Peyer's patch (tissue), 4 donors: ENCODE measurements around the gene ZBTB12. TPM values are rescaled to one million over a fixed set of nuclear protein-coding genes. Genes with fewer than 3 reads are reported as not detected.
A peak's percentile ranks its signal among the peaks of the same experiment; 100 is the strongest.

Experiments
- DNase-seq, 3 donors: peaks; one replicate each; pipeline ENCODE4 v3.0.0-alpha.2; 2017 to 2019
- H3K27ac ChIP-seq, 4 donors: fragments of 200-600 bp; sonication (generic); one replicate each; pipeline ENCODE4 v1.5.1; 2016 to 2019
- H3K27me3 ChIP-seq, 2 donors: fragments of 200-600 bp; sonication (generic); one replicate each; pipeline ENCODE4 v1.5.1; 2019
- H3K36me3 ChIP-seq, 3 donors: fragments of 200-600 bp; sonication (generic); one replicate each; pipeline ENCODE4 v1.5.1; 2016 to 2019
- H3K4me1 ChIP-seq, 4 donors: fragments of 200-600 bp; sonication (generic); one replicate each; pipeline ENCODE4 v1.5.1; 2016 to 2019
- H3K4me3 ChIP-seq, 4 donors: fragments of 200-600 bp; sonication (generic); 1 replicate in 3 of 4; 2 replicates in 1 of 4; pipeline ENCODE4 v1.5.1; 2016 to 2019; ENCODE audit warnings: mild to moderate bottlenecking in 1 of 4
- H3K9me3 ChIP-seq, 4 donors: fragments of 200-600 bp; sonication (generic); one replicate each; pipeline ENCODE4 v1.5.1; 2016 to 2019; ENCODE audit warnings: mild to moderate bottlenecking in 1 of 4
- CTCF ChIP-seq, 6 experiments: fragments of 450-650 bp in 4 of 6; fragments of 200-600 bp in 2 of 6; sonication (generic) in 1 of 6; IDR thresholded peaks; one replicate each; pipeline ENCODE4 v1.5.1; 2017 to 2019; ENCODE audit warnings: antibody characterized with exemption in 6 of 6, mild to moderate bottlenecking in 3 of 6, moderate library complexity in 1 of 6
- POLR2A ChIP-seq, 2 donors: fragments of 450-650 bp; IDR thresholded peaks; one replicate each; pipeline ENCODE4 v1.5.1; 2017; ENCODE audit warnings: antibody characterized with exemption in 2 of 2, mild to moderate bottlenecking in 2 of 2, moderate library complexity in 2 of 2
- total RNA-seq, 4 donors: library from RNA; depleted of rRNA; stranded (reverse); fragments of >200 nt; gene quantifications; one replicate each; pipeline ENCODE4 v1.1.0, GENCODE V29; 2016

Gene ZBTB12
- total RNA-seq, 4 donors from 2014 or later: 1.0 to 5.0 (median 1.9) TPM; not detected in 1

GRCh38 chr6:31875877-31876276 lies 26.0 kb downstream of the ZBTB12 start:
- Histone ChIP-seq H3K4me1 (peaks cover 0 to 33% (median 0%) of the 10 kb centered on the region in 4 donors), H3K27ac (peak overlapping the region in 1 of 4 donors; percentile 19), H3K36me3 (peaks cover 0 to 56% (median 0%) of the 10 kb centered on the region in 3 donors), H3K27me3 (no peaks in the 10 kb centered on the region), H3K9me3 (no peaks in the 10 kb centered on the region), H3K4me3 (no peak overlapping the region)
- no peak for TF ChIP-seq CTCF (IDR thresholded peaks at IDR 0.05)
- no peak for TF ChIP-seq POLR2A (IDR thresholded peaks at IDR 0.05)
- DNase-seq: no peak

DNA sequence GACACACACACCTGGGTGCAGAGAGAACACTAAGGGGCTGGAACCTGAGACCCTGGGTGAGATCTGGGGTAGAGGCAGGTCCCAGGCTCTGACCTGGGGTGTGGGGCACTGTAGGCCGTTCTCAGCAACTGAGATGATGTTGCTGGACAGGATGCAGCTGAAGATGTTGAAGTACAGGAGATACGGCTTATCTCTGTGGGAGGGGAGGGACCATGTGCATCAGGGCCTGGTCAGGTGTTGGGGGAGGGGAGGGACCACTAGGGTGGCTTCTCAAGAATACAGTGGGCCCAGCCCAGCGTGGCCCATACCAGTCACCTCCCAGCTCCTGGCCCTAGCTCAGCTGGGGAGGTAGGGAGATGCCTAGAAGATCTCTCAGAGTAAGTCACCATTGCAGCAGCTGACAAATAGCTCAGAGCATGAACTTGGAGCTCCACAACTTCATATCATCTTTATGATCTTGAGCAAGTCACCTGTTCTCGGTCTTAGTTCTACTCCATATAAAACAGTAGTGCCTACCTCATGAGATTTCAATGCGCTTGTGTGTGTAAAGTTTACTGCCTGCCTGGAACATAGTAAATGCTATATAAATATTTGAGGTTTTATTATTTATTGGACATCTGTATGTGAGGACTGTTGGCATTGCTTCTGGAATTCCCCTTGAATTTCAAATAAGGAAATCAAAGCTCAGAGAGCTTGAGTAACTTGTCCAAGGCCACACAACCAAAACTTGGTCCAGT lies 26.9 kb downstream of the ZBTB12 start:
- DNase-seq: peak in 1 of 3 donors; percentile 42
- no peaks in the 10 kb centered on the region for H3K27me3 ChIP-seq
- TF ChIP-seq CTCF (IDR thresholded peaks at IDR 0.05): no peak
- no peak for TF ChIP-seq POLR2A (IDR thresholded peaks at IDR 0.05)
- no peaks in the 10 kb centered on the region for H3K9me3 ChIP-seq
- H3K27ac ChIP-seq: peak overlapping the region in 2 of 4 donors; percentile 10 to 19
- peaks cover 0 to 33% (median 0%) of the 10 kb centered on the region in 4 donors for H3K4me1 ChIP-seq
- H3K36me3 ChIP-seq: peaks cover 0 to 49% (median 0%) of the 10 kb centered on the region in 3 donors
- H3K4me3 ChIP-seq: no peak overlapping the region

- Histone ChIP-seq H3K27me3 (no peaks in the 10 kb centered on the region), H3K4me1 (peaks cover 0 to 25% (median 0%) of the 10 kb centered on the region in 4 donors), H3K27ac (no peak overlapping the region), H3K9me3 (no peaks in the 10 kb centered on the region), H3K36me3 (peaks cover 0 to 46% (median 0%) of the 10 kb centered on the region in 3 donors), H3K4me3 (no peak overlapping the region)
- DNase-seq: no peak
- TF ChIP-seq CTCF (IDR thresholded peaks at IDR 0.05) (no peak), POLR2A (IDR thresholded peaks at IDR 0.05) (no peak)
Measured at GRCh38 chr6:31874084-31874670, 27.7 kb downstream of the ZBTB12 start.

DNA sequence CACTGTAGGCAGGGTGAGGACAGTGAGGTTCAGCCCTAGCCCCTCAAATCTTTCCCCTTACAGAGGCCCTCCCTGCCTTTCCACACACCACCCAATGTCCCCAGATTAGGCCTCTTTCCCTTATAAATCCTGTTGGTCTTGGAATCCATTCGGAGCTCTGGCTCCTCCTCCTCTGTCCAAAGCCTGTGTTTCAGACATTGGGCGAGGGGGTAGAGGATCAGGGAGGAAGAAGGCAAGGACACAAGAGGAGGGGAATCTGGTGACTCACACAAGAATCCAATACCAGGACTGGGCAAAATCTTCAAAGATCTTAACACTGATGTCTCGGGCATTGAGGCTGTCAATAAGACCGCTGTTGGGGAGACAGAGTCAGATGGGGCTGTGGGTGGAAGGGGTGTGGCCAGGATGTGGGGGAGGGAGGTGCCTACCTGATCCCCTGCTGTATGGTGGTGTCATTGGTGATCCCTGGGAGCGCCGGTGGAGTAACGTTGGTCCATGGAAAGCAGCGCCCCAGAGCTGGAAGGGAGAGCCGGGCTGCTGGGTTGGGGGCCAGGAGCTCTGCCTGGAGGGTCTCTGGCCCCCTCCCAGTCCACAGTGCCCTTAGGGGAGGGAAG lies 30.7 kb downstream of the ZBTB12 start:
- Histone ChIP-seq H3K27ac (no peak overlapping the region), H3K36me3 (peaks cover 0 to 67% (median 0%) of the 10 kb centered on the region in 3 donors), H3K4me1 (peaks cover 0 to 17% (median 0%) of the 10 kb centered on the region in 4 donors), H3K9me3 (no peaks in the 10 kb centered on the region), H3K27me3 (no peaks in the 10 kb centered on the region), H3K4me3 (no peak overlapping the region)
- DNase-seq: no peak
- TF ChIP-seq CTCF (IDR thresholded peaks at IDR 0.05): no peak
- no peak for TF ChIP-seq POLR2A (IDR thresholded peaks at IDR 0.05)

DNA sequence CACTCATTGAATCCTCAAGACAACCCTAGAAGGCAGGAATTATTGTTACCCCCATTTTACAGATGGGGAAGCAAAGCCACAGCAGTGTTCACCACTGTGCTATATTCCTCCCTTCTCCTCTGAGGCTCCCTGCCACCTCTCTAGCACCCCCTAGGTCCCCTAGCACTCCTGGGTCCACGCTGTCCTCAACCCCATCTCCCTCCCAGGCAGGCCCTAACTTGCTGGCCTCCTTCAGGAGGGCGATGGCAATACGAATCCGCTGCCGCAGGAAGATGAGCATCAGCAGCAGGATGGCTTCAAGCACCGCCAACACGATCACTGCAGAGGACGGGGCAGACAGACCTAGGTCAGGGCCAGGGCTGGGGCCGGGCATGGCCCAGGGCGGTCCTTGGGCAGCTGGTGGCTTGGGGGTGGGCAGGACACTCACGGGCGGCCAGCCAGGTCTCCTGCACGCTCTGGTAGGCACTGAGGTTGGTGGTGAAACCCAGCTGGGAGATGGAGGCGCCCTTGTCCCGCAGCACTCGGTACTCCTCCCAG lies 31.4 kb downstream of the ZBTB12 start:
- H3K9me3 ChIP-seq: no peaks in the 10 kb centered on the region
- H3K4me1 ChIP-seq: peaks cover 0 to 10% (median 0%) of the 10 kb centered on the region in 4 donors
- no peak for DNase-seq
- H3K27me3 ChIP-seq: no peaks in the 10 kb centered on the region
- H3K27ac ChIP-seq: no peak overlapping the region
- TF ChIP-seq CTCF (IDR thresholded peaks at IDR 0.05) (no peak), POLR2A (IDR thresholded peaks at IDR 0.05) (no peak)
- H3K4me3 ChIP-seq: no peak overlapping the region
- H3K36me3 ChIP-seq: peaks cover 0 to 61% (median 0%) of the 10 kb centered on the region in 3 donors
